GM12801 (cell line): ENCODE measurements around the gene GALNT2.

Experiments used
- TF ChIP-seq, protein P1 (sequence below): IDR thresholded peaks from one replicate; pipeline ENCODE4 v1.5.1; 2011; ENCODE audit warnings: control low read depth; ENCODE audit not compliant: insufficient read length; ENCODE audit errors: extremely low read depth

Gene GALNT2

GRCh38 chr1:230138561-230139239 lies 71.7 kb downstream of the GALNT2 start:
- TF ChIP-seq, protein P1, sequence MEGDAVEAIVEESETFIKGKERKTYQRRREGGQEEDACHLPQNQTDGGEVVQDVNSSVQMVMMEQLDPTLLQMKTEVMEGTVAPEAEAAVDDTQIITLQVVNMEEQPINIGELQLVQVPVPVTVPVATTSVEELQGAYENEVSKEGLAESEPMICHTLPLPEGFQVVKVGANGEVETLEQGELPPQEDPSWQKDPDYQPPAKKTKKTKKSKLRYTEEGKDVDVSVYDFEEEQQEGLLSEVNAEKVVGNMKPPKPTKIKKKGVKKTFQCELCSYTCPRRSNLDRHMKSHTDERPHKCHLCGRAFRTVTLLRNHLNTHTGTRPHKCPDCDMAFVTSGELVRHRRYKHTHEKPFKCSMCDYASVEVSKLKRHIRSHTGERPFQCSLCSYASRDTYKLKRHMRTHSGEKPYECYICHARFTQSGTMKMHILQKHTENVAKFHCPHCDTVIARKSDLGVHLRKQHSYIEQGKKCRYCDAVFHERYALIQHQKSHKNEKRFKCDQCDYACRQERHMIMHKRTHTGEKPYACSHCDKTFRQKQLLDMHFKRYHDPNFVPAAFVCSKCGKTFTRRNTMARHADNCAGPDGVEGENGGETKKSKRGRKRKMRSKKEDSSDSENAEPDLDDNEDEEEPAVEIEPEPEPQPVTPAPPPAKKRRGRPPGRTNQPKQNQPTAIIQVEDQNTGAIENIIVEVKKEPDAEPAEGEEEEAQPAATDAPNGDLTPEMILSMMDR, result no peak

GRCh38 chr1:230139315-230139714 lies 72.3 kb downstream of the GALNT2 start:
- TF ChIP-seq, protein P1, result no peak

GRCh38 chr1:230139741-230140140 lies 72.7 kb downstream of the GALNT2 start:
- TF ChIP-seq, protein P1, result no peak

DNA sequence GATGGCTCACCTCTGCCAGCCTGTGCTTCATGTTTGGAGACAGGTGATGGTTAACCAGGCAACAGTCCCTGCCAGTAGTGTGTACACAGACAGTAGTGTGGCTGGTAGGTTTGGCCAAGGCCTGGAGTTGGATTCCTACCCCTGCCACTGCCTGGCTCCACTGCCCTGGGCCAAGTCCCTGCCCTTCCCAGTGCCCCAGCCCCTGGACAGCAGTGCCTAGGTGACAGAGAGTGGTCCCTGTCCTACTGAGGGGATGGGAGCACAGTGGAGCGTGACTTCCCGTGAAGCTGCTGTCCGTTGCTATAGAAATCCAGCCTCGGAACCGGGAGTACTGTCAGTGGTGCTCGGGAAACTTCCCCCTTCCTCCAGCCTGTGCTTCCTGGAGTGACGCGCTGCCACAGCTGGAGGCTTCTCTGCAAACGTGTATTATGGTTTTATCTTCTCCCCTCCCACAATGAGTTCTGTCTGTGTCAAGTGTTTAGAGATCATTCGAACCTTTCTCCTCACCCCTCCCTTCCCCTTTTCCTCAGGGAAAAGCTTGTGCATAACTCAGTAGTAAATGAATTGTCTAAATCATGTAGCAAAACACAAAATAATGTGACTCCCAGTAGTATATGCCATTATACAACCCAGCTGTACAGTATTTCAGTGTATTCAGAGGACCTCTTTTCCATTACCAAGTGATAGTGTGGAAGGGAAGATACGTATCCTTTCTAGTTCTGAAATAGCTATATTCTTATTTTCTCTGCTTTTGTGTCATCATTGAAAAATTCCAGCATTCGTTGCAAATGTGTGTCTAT lies 73.4 kb downstream of the GALNT2 start:
- TF ChIP-seq, protein P1, result no peak

DNA sequence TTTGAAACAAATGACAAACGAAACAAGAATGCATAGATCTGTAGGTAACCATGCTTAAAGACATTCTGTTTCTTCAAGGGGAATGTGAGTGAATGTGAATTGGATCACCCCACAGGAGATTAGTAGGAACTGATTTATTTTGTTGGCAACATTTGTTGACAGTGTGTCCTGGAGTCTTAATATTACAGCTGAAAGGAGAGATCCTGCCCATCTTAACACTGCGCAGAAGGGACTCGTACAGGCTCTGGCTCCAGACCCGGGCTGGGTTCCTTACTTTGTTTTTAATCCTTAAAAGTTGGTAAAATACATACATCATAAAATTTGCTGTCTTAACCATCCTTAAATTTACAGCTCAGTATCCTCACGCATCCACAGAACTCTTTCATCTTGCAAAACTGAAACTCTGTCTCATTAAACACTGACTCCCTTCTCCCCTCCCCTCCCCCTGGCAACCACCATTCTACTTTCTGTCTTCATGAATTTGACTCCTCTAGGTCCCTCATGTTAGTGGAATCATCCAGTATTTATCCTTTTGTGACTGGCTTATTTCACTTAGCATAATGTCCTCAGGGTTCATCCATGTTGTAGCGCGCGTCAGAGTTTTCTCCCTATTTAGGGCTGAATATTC lies 74.1 kb downstream of the GALNT2 start:
- TF ChIP-seq, protein P1, result no peak

DNA sequence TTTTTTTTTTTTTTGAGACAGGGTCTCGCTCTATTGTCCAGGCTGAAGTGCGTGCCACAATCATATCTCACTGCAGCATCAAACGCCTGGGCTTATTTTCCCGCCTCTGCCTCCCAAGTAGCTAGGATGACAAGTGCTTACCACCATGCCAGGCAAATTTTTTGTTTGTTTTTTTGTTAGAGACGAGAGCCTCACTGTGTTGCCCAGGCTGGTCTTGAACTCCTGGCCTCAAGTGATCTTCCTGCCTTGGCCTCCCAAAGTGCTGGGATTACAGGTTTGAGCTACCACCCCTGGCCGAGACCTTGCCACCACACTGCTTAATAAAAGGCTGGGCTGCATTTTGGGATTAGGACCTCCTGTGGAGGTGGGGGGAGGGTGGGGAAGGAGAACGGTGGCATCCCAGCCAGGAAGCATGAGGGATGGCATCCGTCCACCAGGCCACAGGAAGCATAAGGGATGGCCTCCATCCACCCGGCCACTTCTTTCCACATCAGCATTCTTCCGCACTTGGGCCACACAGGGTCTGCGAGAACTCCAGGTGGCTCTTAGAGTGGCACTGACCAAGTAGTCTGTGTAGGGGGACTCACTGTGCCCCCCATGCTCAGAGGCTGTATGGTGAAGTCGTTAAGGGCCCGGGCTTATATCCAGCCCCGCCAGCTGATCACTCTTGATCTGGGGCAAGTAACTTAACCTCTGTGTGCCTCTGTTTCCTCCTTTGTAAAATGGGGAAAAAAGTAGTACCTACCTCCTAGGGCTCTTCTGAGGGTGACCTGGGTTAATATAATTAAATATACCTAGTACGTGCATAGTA lies 75.0 kb downstream of the GALNT2 start:
- TF ChIP-seq, protein P1, result no peak

DNA sequence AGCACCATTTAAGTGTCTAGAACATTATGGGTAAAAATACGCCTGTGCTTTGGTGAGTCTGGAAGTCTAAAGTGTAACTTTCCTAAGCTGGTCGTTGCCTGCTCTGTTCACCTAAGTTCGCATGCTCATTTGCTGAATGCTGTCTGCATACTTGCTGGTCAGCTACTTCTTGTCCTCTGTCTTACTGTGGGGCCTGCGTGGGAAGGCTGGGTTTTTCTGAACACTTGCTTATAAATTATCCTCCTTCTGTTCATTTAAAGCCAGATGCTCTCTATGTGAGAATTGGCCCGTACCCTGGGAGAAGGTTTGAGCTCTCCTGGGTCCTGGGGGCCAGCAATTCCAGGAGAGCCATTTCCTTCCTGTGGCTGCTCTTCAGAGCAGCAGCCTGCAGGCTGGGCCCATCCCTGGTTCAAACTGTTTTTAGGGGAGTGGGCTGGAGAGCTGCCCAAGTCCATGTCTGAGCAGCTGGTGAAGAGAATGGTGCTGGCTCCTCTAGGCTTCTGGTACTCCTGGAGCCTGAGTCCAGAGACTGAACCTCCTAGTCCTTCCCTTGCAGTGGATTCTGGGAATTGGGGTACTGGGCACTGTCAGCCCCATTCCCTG lies 75.7 kb downstream of the GALNT2 start:
- TF ChIP-seq, protein P1, result no peak
